KBM-7 (cell line): ENCODE measurements around the gene ZMYM3.
A peak's percentile ranks its signal among the peaks of the same experiment; 100 is the strongest.

ENCODE experiments used
- DNase-seq: peaks from one replicate; pipeline ENCODE4 v3.0.0-alpha.2; 2015
- in situ Hi-C: fragments of 300-500 bp; cut with MboI; formaldehyde crosslinking; loops from 2 replicates; pipeline ENCODE4 v1.14.3; 2020; ENCODE audit warnings: low sequenced_read_pairs, low pct_unique_long_range_greater_than_20kb, mixed read lengths

Gene ZMYM3

DNA sequence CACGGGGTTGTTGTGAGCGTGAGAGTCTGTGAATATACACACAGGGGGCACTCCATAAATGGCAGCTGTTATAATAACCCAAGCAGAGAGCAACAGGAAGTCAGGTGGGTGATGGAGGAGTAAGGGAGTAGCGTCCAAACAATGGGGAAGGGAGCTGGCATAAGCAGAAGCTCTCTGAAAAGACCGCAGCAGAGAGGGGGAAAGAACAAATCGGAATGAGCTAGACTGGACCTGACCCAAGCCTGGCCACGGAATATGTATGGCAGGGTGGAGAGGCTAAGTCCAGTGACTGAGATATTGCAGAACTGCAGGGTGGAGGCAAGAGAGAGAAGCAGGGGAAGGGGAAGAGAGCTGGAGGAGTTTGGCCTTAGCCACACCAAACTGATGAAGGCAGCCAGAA is 37.5 kb downstream of the ZMYM3 start:
- in situ Hi-C loops, result no loop called here

DNA sequence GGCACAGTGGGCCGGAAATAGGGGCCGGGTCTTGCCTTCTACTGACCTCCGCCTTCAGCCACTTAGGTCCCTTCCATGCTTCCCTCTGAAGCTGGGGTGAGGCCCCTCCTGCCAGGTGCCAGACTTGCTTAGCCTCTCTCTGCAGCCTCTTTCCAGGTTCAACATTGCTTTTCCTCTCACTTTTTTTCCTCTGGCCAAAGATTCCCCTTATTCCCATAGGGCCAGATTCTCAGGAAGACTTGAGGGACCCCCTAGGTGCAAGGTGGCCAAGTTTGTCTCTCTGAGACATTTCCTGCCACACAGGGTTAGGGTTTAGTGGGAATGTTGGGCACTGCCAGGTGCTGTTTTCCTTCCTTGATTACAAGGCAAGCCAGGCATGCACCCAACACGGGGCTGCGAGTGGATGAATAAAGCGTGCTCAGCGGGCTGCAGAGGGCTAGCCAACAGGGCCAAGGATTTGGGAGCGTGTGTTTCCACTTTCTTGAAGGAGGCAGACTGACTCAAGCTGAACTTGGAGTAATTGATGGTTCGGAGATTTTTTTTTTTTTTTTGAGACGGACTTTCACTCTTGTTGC is 38.5 kb downstream of the ZMYM3 start:
- no peak for DNase-seq
- in situ Hi-C loops, result no loop called here

More for the DNA sequence above, 37.5 kb downstream of the ZMYM3 start:
- DNase-seq, result peak; percentile 38

DNA sequence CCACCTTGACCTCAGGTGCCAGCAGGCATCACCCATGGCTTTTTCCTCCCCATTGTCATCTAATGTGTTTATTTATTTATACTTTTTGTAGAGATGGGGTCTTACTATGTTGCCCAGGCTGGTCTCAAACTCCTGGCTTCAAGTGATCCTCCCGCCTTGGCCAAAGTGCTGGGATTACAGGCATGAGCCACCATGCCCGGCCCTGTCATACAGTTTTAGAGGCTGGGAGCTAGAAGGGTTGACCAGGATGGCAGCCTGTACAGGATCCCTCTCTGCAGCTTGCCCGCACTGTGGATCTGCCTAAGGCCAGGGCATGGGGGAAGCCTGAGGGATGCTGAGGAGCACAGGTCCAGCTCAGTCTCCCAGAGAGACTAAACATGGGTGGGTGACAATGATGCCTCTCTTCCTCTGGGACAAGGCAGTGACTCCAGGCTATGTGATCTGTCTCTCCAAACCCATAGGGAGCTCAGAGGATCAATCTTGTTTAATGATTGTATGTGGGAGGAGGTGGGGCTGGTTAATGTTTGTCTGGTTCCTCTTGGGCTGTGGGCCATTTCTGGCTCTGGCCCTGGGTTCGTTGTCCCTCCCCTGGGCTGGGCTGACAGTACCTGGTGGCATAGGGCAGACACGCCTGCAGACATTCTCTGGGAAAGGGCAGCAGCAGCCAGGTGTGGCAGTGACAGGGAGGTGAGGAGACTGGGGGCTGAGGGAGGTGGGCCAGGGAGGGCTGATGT is 39.2 kb downstream of the ZMYM3 start:
- no peak for DNase-seq
- in situ Hi-C loops, result no loop called here

DNA sequence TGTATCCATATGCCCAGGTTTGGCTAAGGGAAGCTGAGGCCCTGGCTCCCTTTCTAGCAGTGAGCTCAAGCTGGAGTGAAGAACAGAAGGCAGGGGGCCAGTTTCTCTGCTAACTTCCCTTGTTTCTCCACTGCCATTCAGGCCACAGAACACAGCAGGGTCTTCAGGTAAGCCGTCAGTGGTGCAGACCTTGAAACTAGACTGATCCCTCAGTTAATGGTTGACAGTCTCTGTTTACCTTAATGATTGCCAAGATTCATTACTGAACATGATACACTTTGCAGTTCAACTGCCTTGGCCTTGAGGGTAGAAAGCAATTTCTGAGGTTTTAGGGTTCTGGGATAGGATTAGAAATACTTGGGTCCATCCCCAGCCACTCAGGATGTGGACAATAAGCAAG is 39.8 kb downstream of the ZMYM3 start:
- in situ Hi-C loops, result no loop called here
- DNase-seq, result no peak

DNA sequence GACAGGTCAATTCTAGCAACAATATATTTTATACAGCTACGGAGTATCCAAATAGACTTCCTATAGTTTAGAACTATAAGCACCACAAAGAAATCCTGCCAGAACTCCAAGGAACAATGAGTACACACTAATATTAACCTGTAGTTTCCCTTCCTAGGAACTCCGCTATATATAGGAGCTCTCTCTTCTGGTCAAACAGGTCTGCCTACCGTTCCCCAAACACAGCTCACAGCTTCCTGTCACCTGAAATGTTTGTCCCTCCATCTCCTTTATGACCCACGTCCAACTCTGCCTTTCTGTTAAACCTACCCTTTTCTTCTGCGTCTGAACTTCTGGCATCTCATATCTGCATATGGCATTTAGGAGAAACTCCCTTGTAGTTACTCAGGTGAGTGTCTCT is 41.4 kb downstream of the ZMYM3 start:
- in situ Hi-C loops, result no loop called here
- no peak for DNase-seq

DNA sequence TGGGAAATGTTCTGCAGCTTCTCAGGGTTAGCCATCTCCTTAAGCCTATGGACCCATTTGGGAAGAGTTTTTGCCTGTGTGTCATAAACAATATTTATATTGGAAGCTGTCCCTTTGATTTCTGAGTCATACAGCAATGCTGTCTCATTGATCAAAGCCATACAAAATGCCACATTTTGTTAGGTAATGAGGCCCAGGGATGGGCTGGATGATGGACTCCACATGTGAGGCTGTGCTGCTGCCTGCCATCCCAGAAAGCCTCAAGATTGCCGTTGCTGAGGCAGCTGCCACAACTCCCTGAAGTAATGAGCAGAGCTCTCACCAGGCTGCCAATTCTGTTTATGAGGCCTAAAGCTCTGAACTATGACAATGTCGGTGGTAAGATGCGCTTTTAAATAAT is 43.1 kb downstream of the ZMYM3 start:
- in situ Hi-C loops, result no loop called here
- no peak for DNase-seq

DNA sequence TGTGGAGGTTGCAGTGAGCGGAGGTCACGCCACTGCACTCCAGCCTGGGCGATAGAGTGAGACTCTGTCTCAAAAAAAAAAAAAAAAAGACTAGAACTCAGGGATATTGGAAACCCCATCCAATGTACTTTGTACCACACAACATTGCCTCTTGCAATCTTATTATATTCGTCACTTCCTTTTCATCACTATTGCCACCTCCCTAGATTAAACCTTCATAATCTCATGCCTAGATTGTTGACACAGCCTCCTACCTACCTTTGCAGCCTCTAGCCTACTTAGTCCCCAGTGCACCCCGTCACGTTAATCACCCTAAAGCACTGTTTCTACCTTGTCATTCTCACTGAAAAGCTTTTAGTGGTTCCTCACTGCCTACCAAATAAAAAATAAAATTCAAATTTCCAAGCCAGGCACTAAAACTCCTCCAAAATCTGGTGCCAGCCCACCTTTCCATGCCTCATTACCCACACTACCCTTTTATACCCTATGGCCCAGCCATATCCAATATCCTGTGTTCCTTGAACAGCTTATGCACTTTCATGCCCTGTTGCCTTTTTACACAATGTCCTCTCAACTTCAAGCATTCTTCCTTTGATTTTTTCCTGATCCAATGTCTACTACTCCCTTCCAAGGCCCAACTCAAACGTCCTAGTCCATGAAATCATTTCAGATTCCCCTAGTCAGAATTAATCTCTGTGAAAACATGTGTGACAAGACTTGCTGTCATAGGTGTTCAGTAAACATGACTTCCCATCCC is 54.5 kb downstream of the ZMYM3 start:
- in situ Hi-C loops, result no loop called here
- no peak for DNase-seq

DNA sequence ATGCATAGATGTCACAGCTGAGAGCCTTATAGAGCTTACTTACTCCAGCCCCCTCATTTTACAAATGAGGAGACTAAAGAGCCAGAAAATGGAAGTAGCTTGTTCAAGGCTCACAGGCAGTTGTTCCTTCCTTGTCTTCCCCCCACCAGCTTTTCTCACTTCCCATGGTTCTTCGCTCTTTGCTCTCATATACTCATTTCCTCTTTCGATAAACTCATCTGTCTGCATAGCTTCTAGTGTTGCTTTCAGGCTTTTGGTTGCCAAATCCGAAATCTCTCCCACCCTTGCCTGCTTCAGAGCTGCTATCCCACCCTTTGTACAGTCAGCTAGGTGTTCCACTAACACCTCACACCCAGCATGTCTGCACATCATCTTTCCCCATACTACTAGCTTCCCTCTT is 55.9 kb downstream of the ZMYM3 start:
- in situ Hi-C loops, result no loop called here

DNA sequence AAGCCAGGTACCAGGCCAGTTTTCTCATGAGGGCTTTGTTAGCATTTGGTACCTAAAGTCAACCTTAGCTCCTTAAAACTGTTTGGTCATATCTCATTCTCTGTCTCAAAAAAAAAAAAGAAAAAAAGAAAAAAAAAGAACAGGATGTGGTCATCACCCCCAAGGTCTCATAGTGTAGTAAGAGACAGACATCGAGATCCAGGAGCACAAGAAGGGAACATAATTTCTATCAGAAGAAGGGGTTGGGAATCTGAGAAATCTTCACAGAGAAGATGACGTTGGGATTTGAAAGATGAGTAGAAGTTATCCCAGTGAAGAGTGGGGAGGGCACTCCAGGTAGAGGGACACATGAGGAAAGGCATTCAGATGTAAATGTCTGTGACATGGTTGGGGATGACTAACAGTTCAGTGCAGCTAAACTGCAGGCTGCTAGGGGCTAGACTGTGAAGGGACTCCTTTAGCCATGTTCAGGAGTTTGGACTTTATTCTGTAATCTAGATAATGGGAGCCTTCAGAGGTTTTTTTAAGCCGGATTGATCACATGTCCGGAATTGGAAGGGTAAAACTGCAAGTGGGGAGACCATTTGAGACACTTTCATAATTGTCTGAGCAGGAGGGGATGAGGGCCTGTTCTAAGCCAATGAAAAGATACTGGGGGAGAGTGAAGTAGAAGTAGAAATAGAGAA is 57.8 kb downstream of the ZMYM3 start:
- in situ Hi-C loops, result no loop called here

More for the DNA sequence above, 55.9 kb downstream of the ZMYM3 start:
- DNase-seq, result peak; percentile 75

DNA sequence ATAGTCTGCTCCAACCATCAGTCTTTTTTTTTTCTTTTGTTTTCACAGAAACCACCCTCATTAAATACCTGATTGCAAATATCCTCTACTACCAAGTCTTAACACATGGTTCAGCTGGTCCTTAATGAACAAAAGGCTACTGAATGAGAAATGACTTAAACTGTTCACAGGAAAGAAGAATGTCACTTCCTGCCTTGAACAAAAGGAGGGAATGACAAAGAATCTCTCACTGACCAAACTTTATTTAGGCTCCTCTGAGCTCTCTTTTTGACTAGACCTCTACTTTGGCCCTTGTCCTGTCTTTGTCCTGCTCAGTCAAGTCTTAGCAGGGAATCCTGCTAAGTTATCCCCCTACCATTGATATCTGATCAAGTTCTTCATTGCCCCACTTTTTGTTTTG is 62.7 kb downstream of the ZMYM3 start:
- DNase-seq, result no peak
- in situ Hi-C loops, result no loop called here

More for the DNA sequence above, 57.8 kb downstream of the ZMYM3 start:
- DNase-seq, result no peak
